H1 (cell line): ENCODE results near the gene PIAS4. TPM values are rescaled to one million over a fixed set of nuclear protein-coding genes. Genes with fewer than 3 reads are reported as not detected.

Experiments
- CTCF ChIA-PET: fragments of 300-600 bp; sonication (Branson Sonifier 250); formaldehyde crosslinking; loops from one replicate; lab custom pipeline; 2021; ENCODE audit not compliant: partially characterized antibody; lab: Charles Lee
- POLR2A ChIA-PET: fragments of 300-600 bp; sonication (Branson Sonifier 250); formaldehyde crosslinking; loops from one replicate; lab custom pipeline; 2021; ENCODE audit warnings: inconsistent platforms; ENCODE audit not compliant: partially characterized antibody; lab: Charles Lee
- DNase-seq, 2 experiments: peaks; one replicate each; pipeline versions ENCODE4 v3.0.0 to v3.0.0-alpha.2; 2010 to 2022; ENCODE audit warnings: low spot score in 2 of 2, low read depth in 1 of 2, mixed read lengths in 1 of 2
- FAIRE-seq: peaks from 2 replicates; lab custom pipeline; 2011; peaks lifted over from hg19 to GRCh38; lab: Jason Lieb, UNC
- H2AFZ ChIP-seq: 2 replicates; pipeline ENCODE4 v1.8.1; 2012; ENCODE audit warnings: low read length, inconsistent platforms
- H2AK5ac ChIP-seq: 2 replicates; pipeline ENCODE4 v1.6.1; 2013; ENCODE audit warnings: low read depth, low read length
- H2BK120ac ChIP-seq: replicated peaks from 2 replicates; pipeline ENCODE3; 2013; ENCODE audit warnings: low read depth, low read length, inconsistent platforms
- H2BK12ac ChIP-seq: 2 replicates; pipeline ENCODE4 v1.6.1; 2013; ENCODE audit warnings: low read depth, low read length
- H2BK15ac ChIP-seq: 2 replicates; pipeline ENCODE4 v1.6.1; 2013; ENCODE audit warnings: low read length
- H2BK20ac ChIP-seq: 2 replicates; pipeline ENCODE4 v1.6.1; 2013; ENCODE audit warnings: low read length
- H2BK5ac ChIP-seq: 2 replicates; pipeline ENCODE4 v1.6.1; 2013; ENCODE audit warnings: low read depth, low read length
- H3K14ac ChIP-seq: 2 replicates; pipeline ENCODE4 v1.6.1; 2013; ENCODE audit warnings: inconsistent platforms; ENCODE audit not compliant: insufficient read length
- H3K18ac ChIP-seq: 2 replicates; pipeline ENCODE4 v1.6.1; 2013; ENCODE audit warnings: low read length; ENCODE audit errors: extremely low read depth
- H3K23ac ChIP-seq: 2 replicates; pipeline ENCODE4 v1.6.1; 2013; ENCODE audit warnings: inconsistent platforms; ENCODE audit not compliant: insufficient read length
- H3K23me2 ChIP-seq: 2 replicates; pipeline ENCODE4 v1.6.1; 2013; ENCODE audit warnings: low read depth, low read length
- H3K27ac ChIP-seq: 2 replicates; pipeline ENCODE4 v1.6.1; 2011; ENCODE audit warnings: low read depth, low read length, inconsistent platforms
- H3K27me3 ChIP-seq, 4 experiments: replicated peaks in 1 of 4; 1 replicate in 1 of 4; 2 replicates in 3 of 4; pipeline versions ENCODE4 v1.6.1 to v1.8.1; 2011 to 2013; ENCODE audit warnings: low read length in 3 of 4, mild to moderate bottlenecking in 3 of 4, inconsistent platforms in 2 of 4, mixed read lengths in 2 of 4, moderate library complexity in 1 of 4; ENCODE audit not compliant: control insufficient read depth in 3 of 4, insufficient read depth in 3 of 4; ENCODE audit errors: extremely low read depth in 1 of 4
- H3K36me3 ChIP-seq, 4 experiments: 2 replicates each; pipeline versions ENCODE4 v1.6.1 to v1.8.1; 2011 to 2013; ENCODE audit warnings: mild to moderate bottlenecking in 4 of 4, low read length in 3 of 4, moderate library complexity in 2 of 4, control low read depth in 1 of 4, inconsistent platforms in 1 of 4; ENCODE audit not compliant: insufficient read depth in 4 of 4, control insufficient read depth in 2 of 4
- H3K4ac ChIP-seq: replicated peaks from 2 replicates; pipeline ENCODE3; 2013; ENCODE audit warnings: low read length, low read depth, mixed read lengths, inconsistent platforms; ENCODE audit not compliant: insufficient read length
- H3K4me1 ChIP-seq, 4 experiments: replicated peaks in 1 of 4; 1 replicate in 1 of 4; 2 replicates in 3 of 4; pipeline versions ENCODE4 v1.6.1 to v1.8.1; 2011 to 2013; ENCODE audit warnings: low read length in 3 of 4, inconsistent platforms in 2 of 4, mixed read lengths in 1 of 4; ENCODE audit not compliant: insufficient read depth in 4 of 4, control insufficient read depth in 3 of 4
- H3K4me2 ChIP-seq, 2 experiments: 2 replicates each; pipeline versions ENCODE4 v1.6.1 to v1.8.1; 2011 to 2013; ENCODE audit warnings: low read depth in 2 of 2, low read length in 2 of 2, control low read depth in 1 of 2, inconsistent platforms in 1 of 2, mild to moderate bottlenecking in 1 of 2; ENCODE audit not compliant: insufficient read depth in 1 of 2
- H3K4me3 ChIP-seq, 4 experiments: fragments of 200-600, 300-600 bp in 1 of 4; sonication (generic), shearing (Covaris generic), sonication (Bioruptor Twin) in 1 of 4; 2 replicates each; pipeline versions ENCODE4 v1.5.1 to v1.8.1; 2011 to 2016; ENCODE audit warnings: low read length in 4 of 4, low read depth in 3 of 4, control low read depth in 2 of 4, inconsistent platforms in 2 of 4, mild to moderate bottlenecking in 2 of 4, mixed read lengths in 1 of 4, moderate library complexity in 1 of 4; ENCODE audit not compliant: insufficient read depth in 2 of 4; ENCODE audit errors: extremely low read depth in 1 of 4
- H3K56ac ChIP-seq: replicated peaks from 2 replicates; pipeline ENCODE3; 2013; ENCODE audit warnings: low read depth, mild to moderate bottlenecking, mixed read lengths, low read length, inconsistent platforms; ENCODE audit not compliant: insufficient read length
- H3K79me1 ChIP-seq: 2 replicates; pipeline ENCODE4 v1.6.1; 2013; ENCODE audit warnings: low read depth, low read length, control low read depth
- H3K79me2 ChIP-seq, 2 experiments: 2 replicates each; pipeline versions ENCODE4 v1.6.1 to v1.8.1; 2012 to 2013; ENCODE audit warnings: low read length in 2 of 2, mild to moderate bottlenecking in 2 of 2, inconsistent platforms in 1 of 2; ENCODE audit not compliant: insufficient read depth in 2 of 2, control insufficient read depth in 1 of 2
- H3K9ac ChIP-seq, 4 experiments: replicated peaks in 1 of 4; 1 replicate in 1 of 4; 2 replicates in 3 of 4; pipeline versions ENCODE4 v1.6.1 to v1.8.1; 2011 to 2013; ENCODE audit warnings: low read depth in 3 of 4, low read length in 3 of 4, control low read depth in 2 of 4, mild to moderate bottlenecking in 2 of 4, moderate library complexity in 2 of 4, inconsistent platforms in 1 of 4; ENCODE audit errors: extremely low read depth in 1 of 4
- H3K9me3 ChIP-seq, 2 experiments: 2 replicates each; pipeline versions ENCODE4 v1.6.1 to v1.8.1; 2012 to 2013; ENCODE audit warnings: mild to moderate bottlenecking in 2 of 2, moderate library complexity in 2 of 2, control low read depth in 1 of 2, inconsistent platforms in 1 of 2, low read depth in 1 of 2, low read length in 1 of 2, mixed read lengths in 1 of 2; ENCODE audit not compliant: insufficient read depth in 2 of 2
- H4K20me1 ChIP-seq, 2 experiments: replicated peaks in 1 of 2; 2 replicates each; pipeline versions ENCODE3 to v1.8.1; 2011 to 2013; ENCODE audit warnings: inconsistent platforms in 2 of 2, low read length in 2 of 2, mild to moderate bottlenecking in 1 of 2; ENCODE audit not compliant: insufficient read depth in 2 of 2, control insufficient read depth in 1 of 2
- H4K5ac ChIP-seq: 2 replicates; pipeline ENCODE4 v1.6.1; 2013; ENCODE audit warnings: low read length, low read depth, mixed read lengths, inconsistent platforms; ENCODE audit not compliant: insufficient read length
- H4K8ac ChIP-seq: 2 replicates; pipeline ENCODE4 v1.8.0; 2013; ENCODE audit warnings: mild to moderate bottlenecking, moderate library complexity, low read length, inconsistent platforms; ENCODE audit not compliant: insufficient read depth; ENCODE audit errors: extremely low read depth
- H4K91ac ChIP-seq: replicated peaks from 2 replicates; pipeline ENCODE3; 2013; ENCODE audit warnings: low read length, mixed read lengths, inconsistent platforms; ENCODE audit not compliant: insufficient read length
- BACH1 ChIP-seq: IDR thresholded peaks from 2 replicates; pipeline ENCODE4 v1.6.1; 2012; ENCODE audit warnings: low read length, improper control_type of control experiment
- CHD1 ChIP-seq: IDR thresholded peaks from 2 replicates; pipeline ENCODE4 v1.6.1; 2012; ENCODE audit warnings: low read depth, low read length, improper control_type of control experiment
- CHD2 ChIP-seq: IDR thresholded peaks from 2 replicates; pipeline ENCODE4 v1.6.1; 2012; ENCODE audit warnings: low read length, improper control_type of control experiment
- CTBP2 ChIP-seq: IDR thresholded peaks from 2 replicates; pipeline ENCODE4 v1.7.0; 2011; ENCODE audit warnings: borderline replicate concordance, mild to moderate bottlenecking, moderate library complexity, mixed read lengths, low read length; ENCODE audit not compliant: insufficient read depth, insufficient read length
- EZH2 ChIP-seq: fragments of 200-600 bp; sonication (generic); IDR thresholded peaks from 2 replicates; pipeline ENCODE4 v1.7.1; 2012; ENCODE audit warnings: low read depth, mild to moderate bottlenecking, moderate library complexity, low read length, inconsistent platforms; ENCODE audit not compliant: severe bottlenecking
- KDM1A ChIP-seq: fragments of 200-600, 300-600 bp; sonication (generic); IDR thresholded peaks from 2 replicates; pipeline ENCODE4 v1.7.1; 2016; ENCODE audit warnings: mild to moderate bottlenecking, low read length, borderline replicate concordance
- POLR2AphosphoS5 ChIP-seq: IDR thresholded peaks from 2 replicates; pipeline ENCODE4 v1.6.1; 2011; ENCODE audit warnings: low read depth, low read length
- WGBS, 2 experiments: shearing (Covaris generic) in 1 of 2; methylation state at CpG; one replicate each; pipeline versions ENCODE4 v1.1.6 to v1.1.7; 2013 to 2015; ENCODE audit warnings: low lambda C conversion rate in 2 of 2, mixed read lengths in 2 of 2, inconsistent platforms in 1 of 2, low coverage in 1 of 2, missing lambda C conversion rate in 1 of 2; ENCODE audit not compliant: insufficient replicate concordance in 2 of 2, insufficient coverage in 1 of 2, insufficient read length in 1 of 2; ENCODE audit errors: extremely low coverage in 1 of 2, missing lambda C conversion rate in 1 of 2; 5-methylcytosine and 5-hydroxymethylcytosine counted together
- polyA plus RNA-seq, 7 experiments: library from polyadenylated mRNA; depleted of rRNA in 3 of 7; stranded (reverse) in 5 of 7; unstranded in 2 of 7; fragments of >200 nt in 5 of 7; fragments of 200-250 nt in 2 of 7; gene quantifications; 1 replicate in 5 of 7; 2 replicates in 1 of 7; 4 replicates in 1 of 7; pipeline versions ENCODE4 v1.2.1 to v1.2.3, GENCODE V29; 2011 to 2013; ENCODE audit warnings: missing spikeins in 2 of 7, mixed read lengths in 2 of 7
- total RNA-seq: library from RNA; stranded (reverse); fragmentation: NEBNext Ultra II Directional; extraction: Animal tissue kit (Norgen Biotek cat#: 25700); gene quantifications from 2 replicates; pipeline ENCODE4 v1.2.1, GENCODE V29; 2021

Gene PIAS4
- total and polyA plus RNA-seq, 2 of the 8 experiments (the other 6 are each of a cell fraction or from before 2014, with no cell fraction given), result 30.2 to 51.4 TPM

DNA sequence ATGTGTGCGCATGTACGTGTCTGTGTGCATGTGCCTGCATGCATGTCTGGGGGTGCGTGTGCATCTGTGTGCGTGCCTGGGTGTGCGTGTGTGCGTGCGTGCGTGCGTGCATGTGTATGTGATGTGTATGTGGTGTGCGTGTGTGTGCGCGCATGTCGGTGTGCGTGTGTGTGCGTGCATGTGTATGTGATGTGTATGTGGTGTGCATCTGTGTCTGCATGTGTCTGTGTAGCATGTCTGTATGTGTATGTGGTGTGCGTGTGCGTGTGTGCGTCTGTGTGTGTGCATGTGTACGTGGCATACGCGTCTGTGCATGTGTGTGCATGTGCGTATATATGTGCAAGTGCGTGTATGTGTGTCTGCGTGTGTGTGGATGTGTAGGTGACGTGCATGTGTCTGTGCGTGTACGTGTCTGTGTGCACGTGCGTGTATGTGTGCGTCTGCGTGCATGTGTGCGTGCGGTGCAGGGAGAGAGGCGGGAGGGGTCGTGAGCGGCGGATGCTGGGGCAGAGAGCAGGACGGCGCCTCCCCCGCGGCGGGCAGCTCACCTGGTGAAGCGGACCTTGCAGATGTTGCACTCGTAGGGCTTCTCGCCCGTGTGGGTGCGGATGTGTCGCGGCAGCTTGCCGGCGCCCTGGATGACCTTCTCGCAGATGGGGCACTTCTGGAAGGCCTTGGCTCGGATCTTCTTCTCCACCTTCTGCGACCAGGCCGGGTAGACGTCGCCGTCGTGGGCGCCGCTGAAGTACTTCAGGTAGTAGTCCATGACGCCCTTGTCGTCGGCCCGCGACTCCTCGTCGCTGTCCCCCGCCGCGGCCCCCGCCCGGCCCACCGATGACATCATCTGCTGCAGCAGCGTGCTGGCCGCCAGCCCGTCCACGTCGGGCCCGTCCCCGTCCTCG lies 46.1 kb downstream of the PIAS4 start:
- Histone ChIP-seq H3K56ac (no peak overlapping the region), H3K4me2 (no peak overlapping the region)

More for the DNA sequence above, 46.1 kb downstream of the PIAS4 start:
- Histone ChIP-seq H2BK20ac (no peak overlapping the region), H4K8ac (no peak overlapping the region; the same call in 1 of the 2 replicates), H3K18ac (no peak overlapping the region), H3K9ac (peak overlapping the region in 1 of 4 experiments; percentile 1; a peak in 1 of 7 replicates), H2BK120ac (peak overlapping the region; percentile 63), H3K23me2 (0 out of 2 replicates have a peak, but pooled peaks cover 3% of the 10 kb centered on the region), H3K23ac (no peak overlapping the region), H3K27me3 (no peaks in the 10 kb centered on the region), H3K4me3 (no peak overlapping the region), H3K79me2 (peaks cover 3 to 61% of the 10 kb centered on the region in 2 experiments; a peak in 2 of 4 replicates), H4K20me1 (peaks cover 34 to 48% of the 10 kb centered on the region in 2 experiments), H3K4ac (peak overlapping the region; percentile 57), H2BK15ac (no peak overlapping the region), H3K4me1 (peaks cover 0 to 4% (median 1%) of the 10 kb centered on the region in 4 experiments; a peak in 2 of 7 replicates), H2BK5ac (peak overlapping the region; percentile 46; the same call in 1 of the 2 replicates), H4K5ac (no peak overlapping the region), H4K91ac (peak overlapping the region; percentile 91), H2AK5ac (no peak overlapping the region), H2BK12ac (peak overlapping the region; percentile 21; the same call in 1 of the 2 replicates), H3K14ac (no peak overlapping the region), H3K9me3 (no peaks in the 10 kb centered on the region), H3K27ac (no peak overlapping the region), H2AFZ (no peak overlapping the region), H3K36me3 (peaks cover 2 to 24% (median 13%) of the 10 kb centered on the region in 4 experiments), H3K79me1 (peaks cover 30% of the 10 kb centered on the region)
- no peak for DNase-seq
- peak; percentile 36 for FAIRE-seq
- POLR2A ChIA-PET, result interaction anchor here (0.6 to 1.9 kb wide), 3 partner anchors 12 to 293 kb away, joined by 3 to 5 read pairs (median 3); no protein-coding TSS in a partner anchor
- CTCF ChIA-PET, result no interaction called here
- TF ChIP-seq POLR2AphosphoS5 (peak; percentile 37; the same call in 1 of the 2 replicates), BACH1 (no peak), KDM1A (no peak), CHD2 (no peak), CHD1 (no peak), EZH2 (no peak), CTBP2 (no peak)
- 90% methylated on average over 47 of the region's 82 CpGs; no CpG with 5 or more reads in 1 of the 2 experiments for WGBS, 2 experiments
